Stomach (tissue), 9 donors: ENCODE results near the gene SPATA3. TPM values are rescaled to one million over a fixed set of nuclear protein-coding genes. Genes with fewer than 3 reads are reported as not detected.

Experiments
- DNase-seq, 2 donors: peaks; one replicate each; pipeline versions ENCODE4 v3.0.0 to v3.0.0-alpha.2; 2013 to 2019
- H3K27ac ChIP-seq, 5 donors: fragments of 200-600 bp in 4 of 5; sonication (generic) in 4 of 5; one replicate each; pipeline ENCODE4 v1.5.1; 2013 to 2019; ENCODE audit warnings: mild to moderate bottlenecking in 1 of 5, moderate library complexity in 1 of 5
- H3K27me3 ChIP-seq, 3 donors: fragments of 200-600 bp; sonication (generic); one replicate each; pipeline ENCODE4 v1.5.1; 2017 to 2019; ENCODE audit warnings: mixed run types in 1 of 3
- H3K36me3 ChIP-seq, 4 donors: fragments of 200-600 bp; sonication (generic); 1 replicate in 3 of 4; 2 replicates in 1 of 4; pipeline ENCODE4 v1.5.1; 2016 to 2019
- H3K4me1 ChIP-seq, 4 donors: fragments of 200-600 bp; sonication (generic); one replicate each; pipeline ENCODE4 v1.5.1; 2016 to 2019
- H3K4me3 ChIP-seq, 4 donors: fragments of 200-600 bp; sonication (generic) in 3 of 4; one replicate each; pipeline ENCODE4 v1.5.1; 2016 to 2019; ENCODE audit warnings: mild to moderate bottlenecking in 1 of 4
- H3K9me3 ChIP-seq, 4 donors: fragments of 200-600 bp; sonication (generic); one replicate each; pipeline ENCODE4 v1.5.1; 2016 to 2019
- EP300 ChIP-seq: sonication (generic); formaldehyde crosslinking; IDR thresholded peaks from one replicate; pipeline ENCODE4 v1.6.1; 2017; ENCODE audit warnings: antibody characterized with exemption
- POLR2A ChIP-seq, 4 donors: fragments of 450-650 bp; IDR thresholded peaks; one replicate each; pipeline ENCODE4 v1.6.1; 2016; ENCODE audit warnings: antibody characterized with exemption in 4 of 4, control low read depth in 2 of 4, mild to moderate bottlenecking in 1 of 4, moderate library complexity in 1 of 4
- POLR2AphosphoS5 ChIP-seq, 3 donors: sonication (generic); formaldehyde crosslinking; IDR thresholded peaks; one replicate each; pipeline ENCODE4 v1.6.1; 2016; ENCODE audit warnings: antibody characterized with exemption in 3 of 3
- WGBS, 5 donors: extraction: QIAGEN DNeasy Blood & Tissue Kit in 3 of 5; methylation state at CpG; one replicate each; pipeline versions ENCODE4 v1.1.5 to v1.1.7; 2013 to 2018; 5-methylcytosine and 5-hydroxymethylcytosine counted together
- intact Hi-C: fragments of 100-400 bp; cut with DNase I; formaldehyde crosslinking; loops from one replicate; pipeline ENCODE4 v1.15.1; 2023; ENCODE audit warnings: low total_unique reads
- polyA plus RNA-seq, 3 donors: library from polyadenylated mRNA; stranded (reverse); fragments of 200-250 nt; gene quantifications; one replicate each; pipeline ENCODE4 v1.2.3, GENCODE V29; 2013
- total RNA-seq, 5 donors: library from RNA; depleted of rRNA; stranded (reverse); fragments of >200 nt; gene quantifications; one replicate each; pipeline versions ENCODE4 v1.1.0 to v1.2.3, GENCODE V29; 2014 to 2016
- TF ChIP-seq, protein P1 (sequence below), 7 experiments: fragments of 450-650 bp in 4 of 7; fragments of 200-600 bp in 3 of 7; sonication (generic) in 3 of 7; IDR thresholded peaks; one replicate each; pipeline ENCODE4 v1.5.1; 2016 to 2019; ENCODE audit warnings: antibody characterized with exemption in 7 of 7, control low read depth in 2 of 7, mild to moderate bottlenecking in 1 of 7
- donor health status: healthy with polysubstance abuse.
- donor health status: Bipolar disorder and iron deficiency.
- donor health status: healthy.

The SPATA3 gene
- total and polyA plus RNA-seq, 8 donors, result not detected

DNA sequence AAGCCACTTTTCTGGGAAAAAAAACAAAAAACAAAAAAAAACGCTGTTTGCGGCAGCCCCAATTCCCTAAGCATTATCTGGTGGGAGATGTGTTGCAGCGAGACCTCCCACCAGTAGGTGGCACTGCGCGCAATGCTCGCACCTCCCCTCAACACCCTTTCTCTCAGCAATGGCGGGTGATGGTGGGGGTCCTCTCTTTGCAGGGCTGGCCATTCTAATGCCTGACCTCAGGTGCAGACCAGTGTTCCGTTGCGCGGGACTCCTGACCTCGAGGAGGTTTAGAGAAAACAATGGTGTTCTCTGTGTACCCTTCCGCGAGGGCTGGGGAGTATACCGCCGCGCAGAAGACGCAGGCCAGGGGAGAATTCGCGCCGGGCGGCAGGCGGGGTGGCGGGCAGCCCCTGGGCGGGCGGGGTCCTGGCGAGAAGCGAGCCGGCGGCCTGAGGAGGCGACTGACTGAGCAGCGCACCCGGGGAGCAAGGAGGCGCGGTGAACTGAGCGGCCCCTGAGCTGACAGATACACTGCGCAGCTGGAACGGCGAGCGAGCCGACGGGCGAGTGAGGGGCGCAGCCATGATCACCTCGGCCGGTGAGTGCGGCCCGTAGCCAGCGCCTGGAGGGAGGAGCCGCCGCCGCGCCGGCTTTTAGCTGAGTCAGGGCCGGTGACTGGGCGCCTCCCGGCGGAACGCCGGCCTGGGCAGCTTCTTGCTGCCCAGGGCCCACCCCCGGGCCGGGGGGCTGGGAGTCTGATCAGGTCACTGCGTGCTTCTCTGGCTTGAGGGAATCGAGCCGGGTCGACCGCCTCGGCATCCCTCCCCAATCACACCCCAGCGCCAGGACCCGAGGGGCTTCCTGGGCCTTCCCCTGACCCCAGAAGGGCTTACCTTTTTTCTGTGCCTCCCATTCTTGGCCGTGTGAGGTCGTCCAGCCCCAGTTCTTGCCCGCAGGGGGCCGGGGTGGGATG, 60.8 kb downstream of the SPATA3 start, which contains the start of gene PSMD1:
Gene PSMD1, plus strand, starts transcription at position 415 of the 964 bp plus-strand sequence. Its CDS starts 159 bp downstream, at position 574.
- peak within 1 kb of the TSS; percentile 92 to 98 (median 93) for H3K27ac ChIP-seq
- H3K27me3 ChIP-seq, result no peaks in the 10 kb centered on the region
- no peaks in the 10 kb centered on the region for H3K9me3 ChIP-seq
- TF ChIP-seq, protein P1, sequence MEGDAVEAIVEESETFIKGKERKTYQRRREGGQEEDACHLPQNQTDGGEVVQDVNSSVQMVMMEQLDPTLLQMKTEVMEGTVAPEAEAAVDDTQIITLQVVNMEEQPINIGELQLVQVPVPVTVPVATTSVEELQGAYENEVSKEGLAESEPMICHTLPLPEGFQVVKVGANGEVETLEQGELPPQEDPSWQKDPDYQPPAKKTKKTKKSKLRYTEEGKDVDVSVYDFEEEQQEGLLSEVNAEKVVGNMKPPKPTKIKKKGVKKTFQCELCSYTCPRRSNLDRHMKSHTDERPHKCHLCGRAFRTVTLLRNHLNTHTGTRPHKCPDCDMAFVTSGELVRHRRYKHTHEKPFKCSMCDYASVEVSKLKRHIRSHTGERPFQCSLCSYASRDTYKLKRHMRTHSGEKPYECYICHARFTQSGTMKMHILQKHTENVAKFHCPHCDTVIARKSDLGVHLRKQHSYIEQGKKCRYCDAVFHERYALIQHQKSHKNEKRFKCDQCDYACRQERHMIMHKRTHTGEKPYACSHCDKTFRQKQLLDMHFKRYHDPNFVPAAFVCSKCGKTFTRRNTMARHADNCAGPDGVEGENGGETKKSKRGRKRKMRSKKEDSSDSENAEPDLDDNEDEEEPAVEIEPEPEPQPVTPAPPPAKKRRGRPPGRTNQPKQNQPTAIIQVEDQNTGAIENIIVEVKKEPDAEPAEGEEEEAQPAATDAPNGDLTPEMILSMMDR (IDR thresholded peaks at IDR 0.05), result peak in 5 of 7 experiments; percentile 77 to 96 (median 93)
- peak; percentile 8 to 84 (median 56) for TF ChIP-seq POLR2AphosphoS5 (IDR thresholded peaks at IDR 0.05)
- no peak for TF ChIP-seq POLR2A (IDR thresholded peaks at IDR 0.05)
- no peak for TF ChIP-seq EP300
- WGBS, 5 donors, result 0% methylated on average over 37 to 73 of the region's 73 CpGs
- intact Hi-C loops, result no loop called here
- DNase-seq, result peak; percentile 93 to 98
- H3K4me3 ChIP-seq, result peak within 1 kb of the TSS; percentile 72 to 99 (median 97)
- H3K4me1 ChIP-seq, result peaks cover 28 to 57% (median 49%) of the 10 kb centered on the region in 4 donors
- H3K36me3 ChIP-seq, result peaks cover 3 to 6% (median 6%) of the 10 kb centered on the region in 4 donors

DNA sequence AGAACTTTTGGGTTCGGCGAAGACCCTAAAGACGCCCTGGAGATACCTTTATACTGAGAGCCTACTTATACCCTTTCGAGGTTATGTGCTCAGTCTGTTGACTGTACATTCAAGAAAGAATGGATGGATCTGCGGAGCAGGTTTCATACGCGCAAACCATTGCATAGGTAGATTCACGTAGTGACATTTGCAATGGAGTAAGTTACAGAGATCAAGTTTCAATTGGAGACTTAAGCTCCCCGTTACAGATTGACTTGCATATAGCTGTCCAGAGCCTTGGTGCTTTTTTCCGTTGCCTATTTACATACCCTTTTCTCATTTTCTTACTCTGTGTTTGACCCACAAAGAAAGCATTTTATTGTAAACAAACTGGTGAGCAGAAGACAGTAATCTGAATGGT, 61.7 kb downstream of the SPATA3 start:
- Histone ChIP-seq H3K27ac (peak overlapping the region in 3 of 5 donors; percentile 92 to 93 (median 93)), H3K9me3 (no peaks in the 10 kb centered on the region), H3K4me3 (peak overlapping the region; percentile 72 to 99 (median 97)), H3K36me3 (peaks cover 6 to 15% (median 14%) of the 10 kb centered on the region in 4 donors), H3K27me3 (no peaks in the 10 kb centered on the region), H3K4me1 (peaks cover 21 to 49% (median 41%) of the 10 kb centered on the region in 4 donors)
- intact Hi-C loops, result no loop called here
- DNase-seq, result no peak
- TF ChIP-seq EP300 (no peak), POLR2AphosphoS5 (IDR thresholded peaks at IDR 0.05) (no peak), POLR2A (IDR thresholded peaks at IDR 0.05) (no peak)
- TF ChIP-seq, protein P1 (IDR thresholded peaks at IDR 0.05), result no peak
- 2 to 11% (median 3%) methylated on average over 10 of the region's 10 CpGs for WGBS, 5 donors

Other genes starting within 250 kb of the SPATA3 start
- gene ITM2C, start 131.2 kb upstream of the SPATA3 start, total RNA-seq, result 1,000 to 10,000 TPM in 1 of 5 donors, 100 to 1,000 TPM in 2, 10 to 100 TPM in 2; 35.6 to 1,030 (median 105) TPM
- 10 to 100 TPM; 26.9 to 40.8 (median 32.2) TPM for gene ITM2C, start 131.2 kb upstream of the SPATA3 start, polyA plus RNA-seq
- gene GPR55, start 70.9 kb upstream of the SPATA3 start, total RNA-seq, result under 1 TPM in 1 of 5 donors, not detected in 4; 0.37 TPM
- gene GPR55, start 70.9 kb upstream of the SPATA3 start, polyA plus RNA-seq, result under 1 TPM in 2 of 3 donors, not detected in 1; 0.13 to 0.19 TPM
- 10 to 100 TPM in 1 of 5 donors, 1 to 10 TPM in 3, not detected in 1; 4.0 to 41.4 (median 7.2) TPM for gene C2orf72, start 41.4 kb downstream of the SPATA3 start, total RNA-seq
- gene C2orf72, start 41.4 kb downstream of the SPATA3 start, polyA plus RNA-seq, result 1 to 10 TPM; 3.3 to 7.6 (median 7.3) TPM
- gene PSMD1, start 60.7 kb downstream of the SPATA3 start, total RNA-seq, result 10 to 100 TPM; 34.6 to 96.4 (median 43.8) TPM
- 10 to 100 TPM; 31.9 to 50.7 (median 47.4) TPM for gene PSMD1, start 60.7 kb downstream of the SPATA3 start, polyA plus RNA-seq
- 10 to 100 TPM in 1 of 5 donors, 1 to 10 TPM in 2, under 1 TPM in 1, not detected in 1; 0.89 to 32.1 (median 4.7) TPM for gene HTR2B, start 128.9 kb downstream of the SPATA3 start, total RNA-seq
- under 1 TPM in 1 of 3 donors, not detected in 2; 0.35 TPM for gene HTR2B, start 128.9 kb downstream of the SPATA3 start, polyA plus RNA-seq
- 100 to 1,000 TPM in 1 of 5 donors, 10 to 100 TPM in 3, 1 to 10 TPM in 1; 4.6 to 114 (median 45.5) TPM for gene ARMC9, start 202.5 kb downstream of the SPATA3 start, total RNA-seq
- 1 to 10 TPM; 4.5 to 4.9 (median 4.7) TPM for gene ARMC9, start 202.5 kb downstream of the SPATA3 start, polyA plus RNA-seq